GM13977 (cell line): Measurements from ENCODE around the gene TRAPPC12.

Source experiments
- DNase-seq: peaks from one replicate; pipeline ENCODE4 v3.0.0; 2012; ENCODE audit warnings: low spot score
- in situ Hi-C: fragments of 300-500 bp; cut with MboI; formaldehyde crosslinking; loops from one replicate; pipeline ENCODE4 v1.12.0; 2022; ENCODE audit warnings: low sequenced_read_pairs, low pct_unique_long_range_greater_than_20kb, mixed read lengths, inconsistent platforms; ENCODE audit not compliant: unreplicated experiment
- TF ChIP-seq, protein P1 (sequence below): IDR thresholded peaks from 2 replicates; pipeline ENCODE4 v1.5.1; 2012; ENCODE audit warnings: mild to moderate bottlenecking, control low read depth; ENCODE audit not compliant: insufficient read depth; ENCODE audit errors: extremely low read depth, missing control alignments

The TRAPPC12 gene

DNA sequence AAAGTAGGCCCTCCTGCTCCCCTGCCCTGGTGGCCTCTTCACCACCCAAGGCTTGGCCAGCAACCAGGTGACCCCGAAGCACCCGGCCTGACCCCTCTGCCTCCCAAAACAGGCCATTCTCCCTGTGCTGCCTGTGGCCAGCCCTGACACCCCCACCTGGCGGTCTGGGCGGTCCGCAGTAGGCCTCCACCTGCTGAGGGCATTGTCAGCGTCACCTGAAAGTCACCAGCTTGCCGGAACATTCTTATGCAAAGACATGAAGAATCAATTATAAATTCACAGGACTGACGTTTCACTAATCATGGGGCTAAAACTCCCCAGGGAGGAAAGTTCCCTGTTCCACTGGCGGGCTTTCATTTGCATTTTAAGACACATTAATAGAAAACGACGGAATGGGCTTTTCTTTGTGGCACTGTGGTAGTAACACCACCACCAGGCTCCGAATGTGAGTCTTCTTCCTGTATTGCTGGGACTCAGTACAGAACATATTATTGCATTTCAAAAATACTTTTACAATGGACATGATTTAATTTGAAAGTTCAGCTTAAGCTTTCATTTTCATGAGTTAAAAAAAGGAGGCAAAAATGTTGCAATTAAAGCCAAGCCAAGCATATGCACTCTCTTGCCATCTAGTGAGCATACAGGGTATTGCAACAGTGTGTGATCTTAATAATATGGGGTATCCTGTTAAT is 82.5 kb downstream of the TRAPPC12 start:
- TF ChIP-seq, protein P1, sequence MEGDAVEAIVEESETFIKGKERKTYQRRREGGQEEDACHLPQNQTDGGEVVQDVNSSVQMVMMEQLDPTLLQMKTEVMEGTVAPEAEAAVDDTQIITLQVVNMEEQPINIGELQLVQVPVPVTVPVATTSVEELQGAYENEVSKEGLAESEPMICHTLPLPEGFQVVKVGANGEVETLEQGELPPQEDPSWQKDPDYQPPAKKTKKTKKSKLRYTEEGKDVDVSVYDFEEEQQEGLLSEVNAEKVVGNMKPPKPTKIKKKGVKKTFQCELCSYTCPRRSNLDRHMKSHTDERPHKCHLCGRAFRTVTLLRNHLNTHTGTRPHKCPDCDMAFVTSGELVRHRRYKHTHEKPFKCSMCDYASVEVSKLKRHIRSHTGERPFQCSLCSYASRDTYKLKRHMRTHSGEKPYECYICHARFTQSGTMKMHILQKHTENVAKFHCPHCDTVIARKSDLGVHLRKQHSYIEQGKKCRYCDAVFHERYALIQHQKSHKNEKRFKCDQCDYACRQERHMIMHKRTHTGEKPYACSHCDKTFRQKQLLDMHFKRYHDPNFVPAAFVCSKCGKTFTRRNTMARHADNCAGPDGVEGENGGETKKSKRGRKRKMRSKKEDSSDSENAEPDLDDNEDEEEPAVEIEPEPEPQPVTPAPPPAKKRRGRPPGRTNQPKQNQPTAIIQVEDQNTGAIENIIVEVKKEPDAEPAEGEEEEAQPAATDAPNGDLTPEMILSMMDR = peak; percentile 77
- in situ Hi-C loops = no loop called here
- peak; percentile 90 for DNase-seq

DNA sequence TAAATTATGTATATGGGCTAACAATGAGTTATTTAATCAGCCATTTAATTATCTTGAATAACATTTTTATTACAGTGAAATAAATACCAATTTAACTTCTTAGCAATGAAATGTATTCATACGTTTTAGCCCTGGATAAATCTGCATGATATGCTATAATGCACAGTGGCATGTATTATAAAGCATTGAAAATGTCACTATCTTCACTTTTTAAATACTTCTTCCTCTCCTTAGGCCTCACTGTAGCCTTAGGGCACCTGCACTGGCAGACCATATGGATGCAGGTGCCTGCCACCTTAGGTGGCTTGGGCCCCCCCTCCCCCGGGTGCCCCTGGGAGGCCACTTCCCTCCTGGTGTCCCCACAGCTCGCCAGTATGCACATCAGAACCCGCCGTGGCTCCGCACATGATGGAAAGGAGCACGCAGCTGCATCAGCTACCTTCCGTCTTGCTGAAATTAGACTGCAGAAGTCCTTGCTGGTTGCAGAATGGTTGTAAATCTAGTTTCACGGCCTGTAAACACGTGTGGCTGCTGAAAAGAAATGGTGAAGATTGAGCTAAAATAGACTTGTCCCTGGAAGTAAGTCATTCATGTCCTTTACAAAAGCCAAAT is 83.1 kb downstream of the TRAPPC12 start:
- TF ChIP-seq, protein P1 = no peak
- in situ Hi-C loops = no loop called here

DNA sequence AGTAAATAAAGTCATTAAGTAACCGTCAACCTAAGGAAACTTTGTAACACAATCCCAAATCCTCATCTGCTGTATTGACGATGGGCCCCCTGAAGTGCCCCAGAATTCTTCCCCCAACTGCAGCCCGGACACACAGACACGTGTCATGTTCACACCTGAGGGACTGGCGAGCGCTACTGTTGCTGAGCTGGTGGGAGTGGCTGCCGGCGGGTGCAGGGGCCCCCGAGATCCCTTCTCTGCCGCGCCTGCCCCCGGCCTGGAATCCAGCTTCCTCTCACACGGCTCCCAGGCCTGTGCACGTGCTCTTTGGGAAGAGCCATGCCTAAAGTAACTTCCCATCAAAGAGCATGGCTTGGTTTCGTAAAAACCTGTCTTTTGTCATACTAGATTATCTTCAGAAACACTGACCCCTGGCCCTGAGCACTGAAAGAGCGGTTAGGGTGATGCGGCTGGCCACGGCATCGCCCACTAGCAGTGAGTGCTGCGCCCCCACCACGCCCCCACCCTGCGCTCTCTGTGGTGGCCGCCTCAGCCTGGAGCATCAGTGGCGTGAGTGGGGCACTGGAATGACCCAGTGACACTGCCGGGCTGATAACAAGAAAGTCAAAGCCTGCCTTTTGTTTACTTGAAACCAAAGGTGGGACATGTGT is 83.8 kb downstream of the TRAPPC12 start:
- in situ Hi-C loops = no loop called here
- TF ChIP-seq, protein P1 = no peak
- no peak for DNase-seq

More for the DNA sequence above, 83.1 kb downstream of the TRAPPC12 start:
- DNase-seq = no peak

DNA sequence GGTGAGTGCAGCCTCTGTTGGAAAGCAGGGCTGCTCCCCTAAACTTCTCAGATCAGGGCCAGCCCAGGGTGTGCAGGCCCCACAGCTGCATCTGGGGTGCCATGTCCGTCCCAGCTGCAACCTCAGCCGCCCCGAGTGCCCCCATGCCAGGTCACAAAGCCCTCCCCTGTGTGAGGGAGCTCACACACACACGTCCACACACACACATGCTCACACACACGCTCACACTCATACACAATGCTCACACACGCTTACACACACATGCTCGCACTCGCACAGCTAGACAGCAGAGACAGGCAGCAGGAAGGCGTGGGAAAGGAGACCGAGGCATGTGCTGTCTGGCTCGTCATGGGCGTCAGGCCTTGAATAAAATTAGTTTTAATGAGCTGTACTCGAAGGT is 84.5 kb downstream of the TRAPPC12 start:
- TF ChIP-seq, protein P1 = no peak
- no peak for DNase-seq
- in situ Hi-C loops = no loop called here

DNA sequence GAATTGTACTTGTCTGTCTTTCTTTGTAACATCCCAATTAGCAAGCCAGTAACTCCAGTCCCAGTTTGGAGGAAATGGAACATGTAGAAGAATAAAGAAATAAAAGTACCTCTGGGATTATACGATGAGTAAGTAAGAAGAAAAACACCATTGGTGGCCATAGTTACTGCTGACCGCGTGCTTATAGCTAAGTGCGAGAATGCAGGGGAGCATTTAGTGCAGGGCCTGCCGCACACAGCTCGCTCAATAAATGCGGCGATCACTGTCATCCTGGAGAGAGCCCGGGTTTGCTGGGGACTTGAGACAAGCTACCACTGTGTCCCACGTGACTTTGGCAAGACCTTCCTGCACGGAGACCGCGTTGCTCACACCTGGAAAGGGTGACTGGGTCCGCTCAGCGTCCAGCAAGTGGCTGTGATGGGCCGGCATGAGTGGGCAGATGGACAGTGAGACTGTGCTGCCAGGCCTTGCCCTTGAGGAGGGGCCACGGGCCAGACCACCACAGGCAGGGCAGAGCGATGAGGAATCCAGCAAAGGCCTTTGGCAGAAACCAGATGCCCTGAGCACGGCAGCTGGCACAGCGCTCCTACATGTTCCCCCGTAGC is 85.0 kb downstream of the TRAPPC12 start:
- TF ChIP-seq, protein P1 = no peak
- in situ Hi-C loops = no loop called here
- no peak for DNase-seq

DNA sequence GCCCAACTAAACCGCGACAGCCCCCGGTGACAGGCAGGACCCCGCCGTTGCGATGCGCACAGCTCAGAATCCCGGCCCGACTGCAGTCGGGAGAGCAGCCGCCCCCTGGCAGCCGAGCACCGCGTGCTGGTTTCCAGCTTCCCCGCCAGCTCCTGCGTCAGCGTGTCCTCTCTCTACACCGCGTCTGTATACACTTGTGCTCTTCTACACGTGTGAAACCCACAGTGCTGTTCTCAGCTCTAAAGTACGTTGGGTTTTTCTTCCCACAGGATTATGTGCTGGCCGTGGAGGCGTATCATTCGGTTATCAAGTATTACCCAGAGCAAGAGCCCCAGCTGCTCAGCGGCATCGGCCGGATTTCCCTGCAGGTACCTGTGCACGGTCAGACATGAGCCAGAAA is 85.8 kb downstream of the TRAPPC12 start:
- no peak for DNase-seq
- in situ Hi-C loops = no loop called here
- TF ChIP-seq, protein P1 = no peak
